ENCODE measurements around the gene KRTAP5-9.
"Not testable (repeated sequence)": the region's sequence is repeated elsewhere in the genome, so short reads cannot be mapped to it uniquely, and the experiment has no call there.

Gene KRTAP5-9

GRCh38 chr11:71548120-71548519 is at the start of gene KRTAP5-9:
Gene KRTAP5-9 (plus strand): TSS chr11:71548420. CDS start chr11:71548658, 238 bp downstream.
- DNase-seq = no peak

GRCh38 chr11:71499125-71499524 is 49.1 kb upstream of the KRTAP5-9 start:
- no peak for DNase-seq

- DNase-seq = no peak
Measured at GRCh38 chr11:71499546-71499945, 48.7 kb upstream of the KRTAP5-9 start.

- no peak for DNase-seq
Measured at GRCh38 chr11:71500601-71501021, 47.6 kb upstream of the KRTAP5-9 start.

GRCh38 chr11:71501071-71501985 is 46.9 kb upstream of the KRTAP5-9 start:
- no peak for DNase-seq

- no peak for DNase-seq
Measured at GRCh38 chr11:71502026-71502425, 46.2 kb upstream of the KRTAP5-9 start.

GRCh38 chr11:71502871-71503435 is 45.3 kb upstream of the KRTAP5-9 start:
- DNase-seq = no peak

- DNase-seq = no peak
Measured at GRCh38 chr11:71504531-71504930, 43.7 kb upstream of the KRTAP5-9 start.

- no peak for DNase-seq
Measured at GRCh38 chr11:71505001-71505400, 43.2 kb upstream of the KRTAP5-9 start.

- DNase-seq = no peak
Measured at GRCh38 chr11:71505781-71506180, 42.4 kb upstream of the KRTAP5-9 start.

- DNase-seq = no peak
Measured at GRCh38 chr11:71507102-71507501, 41.1 kb upstream of the KRTAP5-9 start.

- no peak for DNase-seq
Measured at GRCh38 chr11:71518506-71519471, 29.4 kb upstream of the KRTAP5-9 start.

- DNase-seq = no peak
Measured at GRCh38 chr11:71519546-71519945, 28.7 kb upstream of the KRTAP5-9 start.

- no peak for DNase-seq
Measured at GRCh38 chr11:71525188-71525937, 22.9 kb upstream of the KRTAP5-9 start.

GRCh38 chr11:71525938-71526495 is 22.2 kb upstream of the KRTAP5-9 start:
- no peak for DNase-seq

GRCh38 chr11:71526796-71527575 is 21.2 kb upstream of the KRTAP5-9 start, which contains the start of gene KRTAP5-7:
Gene KRTAP5-7 (plus strand): TSS chr11:71527267. CDS start chr11:71527301, 34 bp downstream.
- not testable (repeated sequence) for DNase-seq

GRCh38 chr11:71527576-71528210 is 20.5 kb upstream of the KRTAP5-9 start:
- no peak for DNase-seq

- DNase-seq = no peak
Measured at GRCh38 chr11:71530602-71531001, 17.6 kb upstream of the KRTAP5-9 start.

- DNase-seq = no peak
Measured at GRCh38 chr11:71532036-71532610, 16.1 kb upstream of the KRTAP5-9 start.

Measured in kidney glomerular epithelial cell (primary cell).